H1 (cell line): ENCODE data around the gene IFNAR2. TPM values are rescaled to one million over a fixed set of nuclear protein-coding genes. Genes with fewer than 3 reads are reported as not detected.

Experiments used
- CTCF ChIA-PET: fragments of 300-600 bp; sonication (Branson Sonifier 250); formaldehyde crosslinking; loops from one replicate; lab custom pipeline; 2021; ENCODE audit not compliant: partially characterized antibody; lab: Charles Lee
- POLR2A ChIA-PET: fragments of 300-600 bp; sonication (Branson Sonifier 250); formaldehyde crosslinking; loops from one replicate; lab custom pipeline; 2021; ENCODE audit warnings: inconsistent platforms; ENCODE audit not compliant: partially characterized antibody; lab: Charles Lee
- DNase-seq, 2 experiments: peaks; one replicate each; pipeline versions ENCODE4 v3.0.0 to v3.0.0-alpha.2; 2010 to 2022; ENCODE audit warnings: low spot score in 2 of 2, low read depth in 1 of 2, mixed read lengths in 1 of 2
- FAIRE-seq: peaks from 2 replicates; lab custom pipeline; 2011; peaks lifted over from hg19 to GRCh38; lab: Jason Lieb, UNC
- H2AFZ ChIP-seq: 2 replicates; pipeline ENCODE4 v1.8.1; 2012; ENCODE audit warnings: low read length, inconsistent platforms
- H2AK5ac ChIP-seq: 2 replicates; pipeline ENCODE4 v1.6.1; 2013; ENCODE audit warnings: low read depth, low read length
- H2BK120ac ChIP-seq: replicated peaks from 2 replicates; pipeline ENCODE3; 2013; ENCODE audit warnings: low read depth, low read length, inconsistent platforms
- H2BK12ac ChIP-seq: 2 replicates; pipeline ENCODE4 v1.6.1; 2013; ENCODE audit warnings: low read depth, low read length
- H2BK15ac ChIP-seq: 2 replicates; pipeline ENCODE4 v1.6.1; 2013; ENCODE audit warnings: low read length
- H2BK20ac ChIP-seq: 2 replicates; pipeline ENCODE4 v1.6.1; 2013; ENCODE audit warnings: low read length
- H2BK5ac ChIP-seq: 2 replicates; pipeline ENCODE4 v1.6.1; 2013; ENCODE audit warnings: low read depth, low read length
- H3K14ac ChIP-seq: 2 replicates; pipeline ENCODE4 v1.6.1; 2013; ENCODE audit warnings: inconsistent platforms; ENCODE audit not compliant: insufficient read length
- H3K18ac ChIP-seq: 2 replicates; pipeline ENCODE4 v1.6.1; 2013; ENCODE audit warnings: low read length; ENCODE audit errors: extremely low read depth
- H3K23ac ChIP-seq: 2 replicates; pipeline ENCODE4 v1.6.1; 2013; ENCODE audit warnings: inconsistent platforms; ENCODE audit not compliant: insufficient read length
- H3K23me2 ChIP-seq: 2 replicates; pipeline ENCODE4 v1.6.1; 2013; ENCODE audit warnings: low read depth, low read length
- H3K27ac ChIP-seq: 2 replicates; pipeline ENCODE4 v1.6.1; 2011; ENCODE audit warnings: low read depth, low read length, inconsistent platforms
- H3K27me3 ChIP-seq, 4 experiments: replicated peaks in 1 of 4; 1 replicate in 1 of 4; 2 replicates in 3 of 4; pipeline versions ENCODE4 v1.6.1 to v1.8.1; 2011 to 2013; ENCODE audit warnings: low read length in 3 of 4, mild to moderate bottlenecking in 3 of 4, inconsistent platforms in 2 of 4, mixed read lengths in 2 of 4, moderate library complexity in 1 of 4; ENCODE audit not compliant: control insufficient read depth in 3 of 4, insufficient read depth in 3 of 4; ENCODE audit errors: extremely low read depth in 1 of 4
- H3K36me3 ChIP-seq, 4 experiments: 2 replicates each; pipeline versions ENCODE4 v1.6.1 to v1.8.1; 2011 to 2013; ENCODE audit warnings: mild to moderate bottlenecking in 4 of 4, low read length in 3 of 4, moderate library complexity in 2 of 4, control low read depth in 1 of 4, inconsistent platforms in 1 of 4; ENCODE audit not compliant: insufficient read depth in 4 of 4, control insufficient read depth in 2 of 4
- H3K4ac ChIP-seq: replicated peaks from 2 replicates; pipeline ENCODE3; 2013; ENCODE audit warnings: low read length, low read depth, mixed read lengths, inconsistent platforms; ENCODE audit not compliant: insufficient read length
- H3K4me1 ChIP-seq, 4 experiments: replicated peaks in 1 of 4; 1 replicate in 1 of 4; 2 replicates in 3 of 4; pipeline versions ENCODE4 v1.6.1 to v1.8.1; 2011 to 2013; ENCODE audit warnings: low read length in 3 of 4, inconsistent platforms in 2 of 4, mixed read lengths in 1 of 4; ENCODE audit not compliant: insufficient read depth in 4 of 4, control insufficient read depth in 3 of 4
- H3K4me2 ChIP-seq, 2 experiments: 2 replicates each; pipeline versions ENCODE4 v1.6.1 to v1.8.1; 2011 to 2013; ENCODE audit warnings: low read depth in 2 of 2, low read length in 2 of 2, control low read depth in 1 of 2, inconsistent platforms in 1 of 2, mild to moderate bottlenecking in 1 of 2; ENCODE audit not compliant: insufficient read depth in 1 of 2
- H3K4me3 ChIP-seq, 4 experiments: fragments of 200-600, 300-600 bp in 1 of 4; sonication (generic), shearing (Covaris generic), sonication (Bioruptor Twin) in 1 of 4; 2 replicates each; pipeline versions ENCODE4 v1.5.1 to v1.8.1; 2011 to 2016; ENCODE audit warnings: low read length in 4 of 4, low read depth in 3 of 4, control low read depth in 2 of 4, inconsistent platforms in 2 of 4, mild to moderate bottlenecking in 2 of 4, mixed read lengths in 1 of 4, moderate library complexity in 1 of 4; ENCODE audit not compliant: insufficient read depth in 2 of 4; ENCODE audit errors: extremely low read depth in 1 of 4
- H3K56ac ChIP-seq: replicated peaks from 2 replicates; pipeline ENCODE3; 2013; ENCODE audit warnings: low read depth, mild to moderate bottlenecking, mixed read lengths, low read length, inconsistent platforms; ENCODE audit not compliant: insufficient read length
- H3K79me1 ChIP-seq: 2 replicates; pipeline ENCODE4 v1.6.1; 2013; ENCODE audit warnings: low read depth, low read length, control low read depth
- H3K79me2 ChIP-seq, 2 experiments: 2 replicates each; pipeline versions ENCODE4 v1.6.1 to v1.8.1; 2012 to 2013; ENCODE audit warnings: low read length in 2 of 2, mild to moderate bottlenecking in 2 of 2, inconsistent platforms in 1 of 2; ENCODE audit not compliant: insufficient read depth in 2 of 2, control insufficient read depth in 1 of 2
- H3K9ac ChIP-seq, 4 experiments: replicated peaks in 1 of 4; 1 replicate in 1 of 4; 2 replicates in 3 of 4; pipeline versions ENCODE4 v1.6.1 to v1.8.1; 2011 to 2013; ENCODE audit warnings: low read depth in 3 of 4, low read length in 3 of 4, control low read depth in 2 of 4, mild to moderate bottlenecking in 2 of 4, moderate library complexity in 2 of 4, inconsistent platforms in 1 of 4; ENCODE audit errors: extremely low read depth in 1 of 4
- H3K9me3 ChIP-seq, 2 experiments: 2 replicates each; pipeline versions ENCODE4 v1.6.1 to v1.8.1; 2012 to 2013; ENCODE audit warnings: mild to moderate bottlenecking in 2 of 2, moderate library complexity in 2 of 2, control low read depth in 1 of 2, inconsistent platforms in 1 of 2, low read depth in 1 of 2, low read length in 1 of 2, mixed read lengths in 1 of 2; ENCODE audit not compliant: insufficient read depth in 2 of 2
- H4K20me1 ChIP-seq, 2 experiments: replicated peaks in 1 of 2; 2 replicates each; pipeline versions ENCODE3 to v1.8.1; 2011 to 2013; ENCODE audit warnings: inconsistent platforms in 2 of 2, low read length in 2 of 2, mild to moderate bottlenecking in 1 of 2; ENCODE audit not compliant: insufficient read depth in 2 of 2, control insufficient read depth in 1 of 2
- H4K5ac ChIP-seq: 2 replicates; pipeline ENCODE4 v1.6.1; 2013; ENCODE audit warnings: low read length, low read depth, mixed read lengths, inconsistent platforms; ENCODE audit not compliant: insufficient read length
- H4K8ac ChIP-seq: 2 replicates; pipeline ENCODE4 v1.8.0; 2013; ENCODE audit warnings: mild to moderate bottlenecking, moderate library complexity, low read length, inconsistent platforms; ENCODE audit not compliant: insufficient read depth; ENCODE audit errors: extremely low read depth
- H4K91ac ChIP-seq: replicated peaks from 2 replicates; pipeline ENCODE3; 2013; ENCODE audit warnings: low read length, mixed read lengths, inconsistent platforms; ENCODE audit not compliant: insufficient read length
- ASH2L ChIP-seq: fragments of 200-600, 300-600 bp; sonication (generic); IDR thresholded peaks from one replicate; pipeline ENCODE4 v1.7.1; 2017; ENCODE audit warnings: low read length
- BACH1 ChIP-seq: IDR thresholded peaks from 2 replicates; pipeline ENCODE4 v1.6.1; 2012; ENCODE audit warnings: low read length, improper control_type of control experiment
- CBX8 ChIP-seq: fragments of 300-800, 300-1000 bp; sonication (generic); IDR thresholded peaks from 2 replicates; pipeline ENCODE4 v1.7.1; 2016; ENCODE audit warnings: low read depth, low read length, borderline replicate concordance
- CHD1 ChIP-seq: IDR thresholded peaks from 2 replicates; pipeline ENCODE4 v1.6.1; 2012; ENCODE audit warnings: low read depth, low read length, improper control_type of control experiment
- EZH2 ChIP-seq: fragments of 200-600 bp; sonication (generic); IDR thresholded peaks from 2 replicates; pipeline ENCODE4 v1.7.1; 2012; ENCODE audit warnings: low read depth, mild to moderate bottlenecking, moderate library complexity, low read length, inconsistent platforms; ENCODE audit not compliant: severe bottlenecking
- JUND ChIP-seq: IDR thresholded peaks from 2 replicates; pipeline ENCODE4 v1.6.1; 2011; ENCODE audit warnings: mild to moderate bottlenecking, improper control_type of control experiment, low read length
- KDM1A ChIP-seq: fragments of 200-600, 300-600 bp; sonication (generic); IDR thresholded peaks from 2 replicates; pipeline ENCODE4 v1.7.1; 2016; ENCODE audit warnings: mild to moderate bottlenecking, low read length, borderline replicate concordance
- KDM4A ChIP-seq: IDR thresholded peaks from one replicate; pipeline ENCODE4 v1.7.1; 2012; ENCODE audit warnings: low read depth, mild to moderate bottlenecking, moderate library complexity, low read length, inconsistent platforms; ENCODE audit not compliant: severe bottlenecking
- KDM5A ChIP-seq: fragments of 200-600 bp; IDR thresholded peaks from 2 replicates; pipeline ENCODE4 v1.7.1; 2012; ENCODE audit warnings: mild to moderate bottlenecking, low read length, inconsistent platforms, mixed read lengths
- POLR2A ChIP-seq, 2 experiments: IDR thresholded peaks; 1 replicate in 1 of 2; 2 replicates in 1 of 2; pipeline ENCODE4 v1.6.1; 2011; ENCODE audit warnings: low read depth in 2 of 2, low read length in 2 of 2, mild to moderate bottlenecking in 2 of 2; ENCODE audit errors: control extremely low read depth in 1 of 2
- SIRT6 ChIP-seq: IDR thresholded peaks from one replicate; pipeline ENCODE4 v1.7.1; 2012; ENCODE audit warnings: low read length, inconsistent platforms
- SIX5 ChIP-seq: IDR thresholded peaks from 2 replicates; pipeline ENCODE4 v1.6.1; 2011; ENCODE audit warnings: mild to moderate bottlenecking, low read depth, low read length
- SP2 ChIP-seq: IDR thresholded peaks from 2 replicates; pipeline ENCODE4 v1.6.1; 2012; ENCODE audit warnings: mild to moderate bottlenecking, low read length, inconsistent platforms
- SRF ChIP-seq: IDR thresholded peaks from 2 replicates; pipeline ENCODE4 v1.6.1; 2011; ENCODE audit warnings: mild to moderate bottlenecking, low read depth, low read length, moderate library complexity
- SUZ12 ChIP-seq: fragments of 200-600 bp; sonication (generic); IDR thresholded peaks from 2 replicates; pipeline ENCODE4 v1.6.1; 2012; ENCODE audit warnings: mild to moderate bottlenecking, inconsistent platforms, low read length, moderate library complexity, mixed read lengths
- WGBS, 2 experiments: shearing (Covaris generic) in 1 of 2; methylation state at CpG; one replicate each; pipeline versions ENCODE4 v1.1.6 to v1.1.7; 2013 to 2015; ENCODE audit warnings: low lambda C conversion rate in 2 of 2, mixed read lengths in 2 of 2, inconsistent platforms in 1 of 2, low coverage in 1 of 2, missing lambda C conversion rate in 1 of 2; ENCODE audit not compliant: insufficient replicate concordance in 2 of 2, insufficient coverage in 1 of 2, insufficient read length in 1 of 2; ENCODE audit errors: extremely low coverage in 1 of 2, missing lambda C conversion rate in 1 of 2; 5-methylcytosine and 5-hydroxymethylcytosine counted together
- polyA plus RNA-seq, 7 experiments: library from polyadenylated mRNA; depleted of rRNA in 3 of 7; stranded (reverse) in 5 of 7; unstranded in 2 of 7; fragments of >200 nt in 5 of 7; fragments of 200-250 nt in 2 of 7; gene quantifications; 1 replicate in 5 of 7; 2 replicates in 1 of 7; 4 replicates in 1 of 7; pipeline versions ENCODE4 v1.2.1 to v1.2.3, GENCODE V29; 2011 to 2013; ENCODE audit warnings: missing spikeins in 2 of 7, mixed read lengths in 2 of 7
- total RNA-seq: library from RNA; stranded (reverse); fragmentation: NEBNext Ultra II Directional; extraction: Animal tissue kit (Norgen Biotek cat#: 25700); gene quantifications from 2 replicates; pipeline ENCODE4 v1.2.1, GENCODE V29; 2021

The IFNAR2 gene
- total and polyA plus RNA-seq, 2 of the 8 experiments (the other 6 are each of a cell fraction or from before 2014, with no cell fraction given), result 12.2 to 16.1 TPM

DNA sequence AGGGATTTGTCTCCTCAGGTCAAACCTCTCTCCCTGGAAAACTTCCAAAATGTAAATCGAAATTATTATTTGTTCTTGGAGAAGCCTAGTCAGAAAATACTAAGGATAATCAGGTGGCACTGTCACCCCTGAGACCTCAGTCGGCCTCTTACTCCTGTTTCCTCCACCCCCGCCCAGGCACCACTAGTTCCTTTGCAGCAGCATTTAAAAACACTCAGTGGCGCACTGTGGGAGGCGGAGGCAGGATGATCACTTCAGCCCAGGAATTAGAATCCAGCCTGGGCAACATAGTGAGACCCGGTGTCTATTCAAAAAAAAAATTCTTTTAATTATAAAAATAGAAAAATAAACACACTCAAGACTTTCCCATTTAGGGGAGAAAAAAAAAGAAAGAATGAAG, 18.0 kb upstream of the IFNAR2 start:
- Histone ChIP-seq H2AFZ (no peak overlapping the region), H3K18ac (no peak overlapping the region), H3K4me1 (peaks cover 0 to 5% (median 1%) of the 10 kb centered on the region in 4 experiments; a peak in 5 of 7 replicates), H3K36me3 (no peaks in the 10 kb centered on the region), H3K4me2 (no peak overlapping the region), H3K9ac (no peak overlapping the region), H2BK12ac (no peak overlapping the region), H3K56ac (no peak overlapping the region), H3K79me1 (no peaks in the 10 kb centered on the region), H4K8ac (no peak overlapping the region; the same call in 1 of the 2 replicates), H3K27ac (no peak overlapping the region), H2AK5ac (no peak overlapping the region), H2BK20ac (no peak overlapping the region), H3K23ac (no peak overlapping the region), H3K4ac (no peak overlapping the region), H3K9me3 (peaks cover 0 to 6% of the 10 kb centered on the region in 2 experiments; a peak in 2 of 4 replicates), H3K27me3 (no peaks in the 10 kb centered on the region; a peak in 1 of 7 replicates), H3K14ac (no peak overlapping the region), H2BK5ac (no peak overlapping the region), H2BK120ac (no peak overlapping the region), H3K4me3 (no peak overlapping the region), H4K20me1 (no peaks in the 10 kb centered on the region), H2BK15ac (no peak overlapping the region), H4K91ac (no peak overlapping the region), H3K23me2 (no peaks in the 10 kb centered on the region), H3K79me2 (no peaks in the 10 kb centered on the region), H4K5ac (no peak overlapping the region)
- FAIRE-seq (no peak), DNase-seq (no peak)
- CTCF ChIA-PET, result no interaction called here
- 89% methylated on average over 6 of the region's 6 CpGs; no CpG with 5 or more reads in 1 of the 2 experiments for WGBS, 2 experiments
- TF ChIP-seq SP2 (no peak), BACH1 (no peak), POLR2A (IDR thresholded peaks at IDR 0.05; ENCODE audit: control extremely low read depth in 1 of 2, low read depth in 2 of 2, low read length in 2 of 2) (no peak), SUZ12 (no peak), JUND (no peak), KDM1A (no peak), SIRT6 (no peak), ASH2L (no peak), EZH2 (no peak), KDM4A (no peak), SRF (no peak), SIX5 (no peak), KDM5A (no peak), CBX8 (no peak), CHD1 (no peak)
- POLR2A ChIA-PET, result no interaction called here
